GM12873 (cell line): ENCODE data around the gene TGM4.

Experiments used
- TF ChIP-seq, protein P1 (sequence below): IDR thresholded peaks from 2 replicates; pipeline ENCODE4 v1.5.1; 2012; ENCODE audit warnings: low read depth, mild to moderate bottlenecking, moderate library complexity, low read length, control low read depth; ENCODE audit not compliant: insufficient read depth; ENCODE audit errors: missing control alignments

Gene TGM4

DNA sequence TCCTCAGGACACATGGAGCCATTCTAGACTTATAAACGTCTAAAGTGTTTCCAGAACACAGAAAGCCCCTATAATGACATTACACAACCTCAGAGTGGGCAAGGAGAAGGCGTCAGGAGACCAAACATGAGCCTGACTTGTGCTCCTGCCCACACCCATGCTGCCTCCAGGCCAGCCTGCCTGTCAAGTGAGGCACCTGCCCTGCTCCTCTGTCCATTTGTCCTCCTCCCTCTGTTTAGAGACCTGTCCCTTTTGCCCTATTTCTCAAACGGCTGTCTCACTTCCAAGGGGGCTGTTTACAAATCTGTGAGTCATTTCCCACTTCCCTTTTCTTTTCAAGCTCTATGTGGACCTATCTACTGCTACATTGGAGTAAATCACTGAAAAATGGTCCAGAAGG lies 80.6 kb downstream of the TGM4 start:
- TF ChIP-seq, protein P1, sequence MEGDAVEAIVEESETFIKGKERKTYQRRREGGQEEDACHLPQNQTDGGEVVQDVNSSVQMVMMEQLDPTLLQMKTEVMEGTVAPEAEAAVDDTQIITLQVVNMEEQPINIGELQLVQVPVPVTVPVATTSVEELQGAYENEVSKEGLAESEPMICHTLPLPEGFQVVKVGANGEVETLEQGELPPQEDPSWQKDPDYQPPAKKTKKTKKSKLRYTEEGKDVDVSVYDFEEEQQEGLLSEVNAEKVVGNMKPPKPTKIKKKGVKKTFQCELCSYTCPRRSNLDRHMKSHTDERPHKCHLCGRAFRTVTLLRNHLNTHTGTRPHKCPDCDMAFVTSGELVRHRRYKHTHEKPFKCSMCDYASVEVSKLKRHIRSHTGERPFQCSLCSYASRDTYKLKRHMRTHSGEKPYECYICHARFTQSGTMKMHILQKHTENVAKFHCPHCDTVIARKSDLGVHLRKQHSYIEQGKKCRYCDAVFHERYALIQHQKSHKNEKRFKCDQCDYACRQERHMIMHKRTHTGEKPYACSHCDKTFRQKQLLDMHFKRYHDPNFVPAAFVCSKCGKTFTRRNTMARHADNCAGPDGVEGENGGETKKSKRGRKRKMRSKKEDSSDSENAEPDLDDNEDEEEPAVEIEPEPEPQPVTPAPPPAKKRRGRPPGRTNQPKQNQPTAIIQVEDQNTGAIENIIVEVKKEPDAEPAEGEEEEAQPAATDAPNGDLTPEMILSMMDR = no peak

- TF ChIP-seq, protein P1 = no peak
Observed at GRCh38 chr3:44955917-44956316, 81.5 kb downstream of the TGM4 start.

DNA sequence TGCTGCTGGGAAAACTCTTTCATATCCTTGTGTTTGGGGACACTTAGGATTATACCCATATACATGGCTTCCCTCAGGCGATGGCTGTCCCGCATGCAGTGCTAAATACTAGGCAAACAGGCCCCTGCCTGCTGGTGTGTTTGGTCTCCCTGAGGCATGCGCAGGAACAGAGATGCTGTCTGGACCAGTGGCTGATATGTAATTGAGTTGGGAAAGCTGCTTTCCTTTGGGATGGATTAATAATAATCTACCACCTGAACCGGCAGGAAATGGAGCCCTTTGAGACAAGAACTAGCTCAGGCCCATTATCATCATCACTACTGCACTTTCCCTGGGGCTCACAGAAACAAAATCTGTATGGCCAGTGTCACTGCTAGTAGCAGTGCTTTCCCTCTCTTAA lies 83.6 kb downstream of the TGM4 start:
- TF ChIP-seq, protein P1 = no peak

DNA sequence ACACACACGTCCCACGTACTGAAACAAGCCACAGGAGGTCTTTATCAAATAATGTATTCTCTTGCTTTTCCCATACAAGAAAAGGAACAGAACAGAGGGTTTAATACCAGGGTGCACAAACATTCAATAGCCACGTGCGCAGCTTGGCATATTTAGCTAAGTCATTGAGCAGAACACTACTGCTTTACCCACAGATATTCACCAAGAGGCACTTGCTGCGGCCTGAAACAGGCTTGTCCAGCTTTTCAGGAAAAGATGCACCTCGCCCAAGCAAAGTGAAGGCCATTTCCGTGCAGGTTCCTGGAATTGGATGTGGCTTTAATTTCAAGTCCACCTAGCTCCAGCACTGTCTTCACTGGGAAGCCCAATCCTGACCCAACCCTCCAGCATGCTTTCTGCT lies 84.0 kb downstream of the TGM4 start:
- TF ChIP-seq, protein P1 = no peak

GRCh38 chr3:44960387-44961026 lies 86.1 kb downstream of the TGM4 start:
- TF ChIP-seq, protein P1 = no peak

DNA sequence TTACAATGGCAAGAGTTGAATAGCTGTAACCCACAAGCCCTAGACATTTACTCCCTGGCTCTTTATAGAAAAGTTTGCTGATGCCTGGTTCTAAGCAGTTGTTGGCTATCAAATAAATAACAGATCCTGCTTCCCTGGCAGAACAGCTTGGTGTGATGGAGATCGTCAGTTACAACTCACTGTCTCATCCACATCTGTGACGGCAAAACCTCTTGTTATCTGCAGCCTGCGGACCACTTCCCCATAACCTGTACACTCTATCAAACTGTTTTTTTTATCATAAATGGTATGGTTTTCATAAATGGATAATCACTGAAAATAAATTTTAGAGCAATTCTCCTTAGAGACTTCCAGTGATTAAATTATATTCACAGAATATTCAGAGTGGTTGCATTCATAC lies 87.5 kb downstream of the TGM4 start:
- TF ChIP-seq, protein P1 = no peak

- TF ChIP-seq, protein P1 = no peak
Observed at GRCh38 chr3:44962621-44963393, 88.4 kb downstream of the TGM4 start.
